A673 (cell line): ENCODE measurements around the gene SERTAD2.

ENCODE experiments used
- CTCF ChIP-seq: fragments of 300-800, 200-600 bp; sonication (generic); conservative IDR thresholded peaks from 2 replicates; pipeline ENCODE4 v1.5.1; 2017; ENCODE audit warnings: low read depth, mild to moderate bottlenecking, antibody characterized with exemption, low read length, moderate library complexity, mixed read lengths
- EZH2 ChIP-seq: fragments of 200-600 bp; sonication (generic); IDR thresholded peaks from 2 replicates; pipeline ENCODE4 v1.6.1; 2017; ENCODE audit warnings: borderline replicate concordance, low read depth, mild to moderate bottlenecking, mixed read lengths, antibody characterized with exemption, low read length; ENCODE audit not compliant: poor library complexity, severe bottlenecking

- TF ChIP-seq EZH2 (no peak), CTCF (peak; percentile 57)
Measured at GRCh38 chr2:64595397-64596176, 58.1 kb downstream of the SERTAD2 start.
